AG10803 (cell line): ENCODE data around the gene ERI2.
"Not testable (repeated sequence)": the region's sequence is repeated elsewhere in the genome, so short reads cannot be mapped to it uniquely, and the experiment has no call there.

Experiments used
- DNase-seq: peaks from one replicate; pipeline ENCODE4 v3.0.0; 2010; ENCODE audit warnings: low read depth
- H3K4me3 ChIP-seq: 2 replicates; pipeline ENCODE4 v1.5.1; 2011; ENCODE audit warnings: mild to moderate bottlenecking, low read length, control low read depth
- CTCF ChIP-seq: conservative IDR thresholded peaks from 2 replicates; pipeline ENCODE4 v1.5.1; 2011; ENCODE audit warnings: mild to moderate bottlenecking, low read length, control low read depth, inconsistent platforms

ERI2 gene

GRCh38 chr16:20766294-20766693 lies 40.0 kb downstream of the ERI2 start:
- no peak for TF ChIP-seq CTCF
- H3K4me3 ChIP-seq, result no peak overlapping the region
- DNase-seq, result no peak

GRCh38 chr16:20765732-20766131 lies 40.5 kb downstream of the ERI2 start:
- no peak overlapping the region for H3K4me3 ChIP-seq
- DNase-seq, result no peak
- no peak for TF ChIP-seq CTCF

GRCh38 chr16:20764448-20764847 lies 41.8 kb downstream of the ERI2 start:
- DNase-seq, H3K4me3 ChIP-seq: not testable (repeated sequence)

- peak; percentile 68 for DNase-seq
- H3K4me3 ChIP-seq, result peak within 1 kb of the TSS; percentile 60
- no peak for TF ChIP-seq CTCF
Observed at GRCh38 chr16:20763461-20764232, 42.6 kb downstream of the ERI2 start, which contains the start of gene ACSM3. TSS of gene ACSM3 (plus strand) at chr16:20764014. CDS start at chr16:20770035, 6,021 bp downstream.

- no peak for DNase-seq
- no peak for TF ChIP-seq CTCF
- no peak overlapping the region for H3K4me3 ChIP-seq
Observed at GRCh38 chr16:20762404-20763123, 43.7 kb downstream of the ERI2 start.

GRCh38 chr16:20761175-20761574 lies 45.1 kb downstream of the ERI2 start:
- TF ChIP-seq CTCF, result no peak
- H3K4me3 ChIP-seq, result no peak overlapping the region
- DNase-seq, result no peak

GRCh38 chr16:20760346-20760745 lies 45.9 kb downstream of the ERI2 start:
- no peak for DNase-seq
- TF ChIP-seq CTCF, result no peak
- no peak overlapping the region for H3K4me3 ChIP-seq

- DNase-seq, H3K4me3 ChIP-seq: not testable (repeated sequence)
Observed at GRCh38 chr16:20755799-20756198, 50.5 kb downstream of the ERI2 start.
